GM18508 (cell line): Measurements from ENCODE around the gene RMND1.
"Not testable (repeated sequence)": the region's sequence is repeated elsewhere in the genome, so short reads cannot be mapped to it uniquely, and the experiment has no call there.

Source experiments
- ATAC-seq: cut with Tn5 transposase; IDR thresholded peaks from one replicate; pipeline ENCODE4 v1.9.1; 2021; ENCODE audit warnings: moderate number of reproducible peaks; ENCODE audit not compliant: insufficient read depth, unreplicated experiment

Gene RMND1

DNA sequence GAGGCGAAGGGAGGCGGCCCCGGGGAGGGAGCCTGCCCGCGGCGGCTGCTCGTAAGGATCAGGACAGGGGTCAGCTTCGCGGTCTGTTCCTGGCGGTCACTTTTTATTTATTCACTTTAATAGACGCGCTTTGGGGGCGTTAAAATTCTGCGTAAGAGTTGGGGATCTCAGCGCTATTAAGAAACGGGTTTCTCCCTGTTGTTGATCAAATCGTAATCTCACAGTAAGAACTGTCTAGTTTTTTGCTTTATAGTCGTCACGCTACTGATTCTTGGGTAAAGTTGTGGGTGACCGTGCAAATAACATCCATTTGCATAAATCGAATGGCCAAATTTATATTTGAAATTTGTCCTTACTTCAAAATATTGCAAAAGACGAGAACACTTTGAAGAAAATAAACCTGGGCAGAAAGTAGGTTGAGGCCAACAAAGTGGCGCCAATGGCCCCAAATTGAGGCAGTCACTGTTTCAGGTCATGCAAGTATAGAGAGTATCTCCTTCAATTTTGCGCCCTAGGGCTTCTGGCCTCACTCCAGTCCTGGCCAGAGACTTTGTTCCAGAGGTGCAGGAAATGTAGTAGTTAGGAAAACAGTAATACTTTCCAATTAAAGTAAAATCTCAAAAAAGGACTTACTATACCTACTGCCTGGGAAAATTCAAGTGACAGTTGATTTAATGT is 963 bp upstream of the RMND1 start:
- no peak for ATAC-seq

DNA sequence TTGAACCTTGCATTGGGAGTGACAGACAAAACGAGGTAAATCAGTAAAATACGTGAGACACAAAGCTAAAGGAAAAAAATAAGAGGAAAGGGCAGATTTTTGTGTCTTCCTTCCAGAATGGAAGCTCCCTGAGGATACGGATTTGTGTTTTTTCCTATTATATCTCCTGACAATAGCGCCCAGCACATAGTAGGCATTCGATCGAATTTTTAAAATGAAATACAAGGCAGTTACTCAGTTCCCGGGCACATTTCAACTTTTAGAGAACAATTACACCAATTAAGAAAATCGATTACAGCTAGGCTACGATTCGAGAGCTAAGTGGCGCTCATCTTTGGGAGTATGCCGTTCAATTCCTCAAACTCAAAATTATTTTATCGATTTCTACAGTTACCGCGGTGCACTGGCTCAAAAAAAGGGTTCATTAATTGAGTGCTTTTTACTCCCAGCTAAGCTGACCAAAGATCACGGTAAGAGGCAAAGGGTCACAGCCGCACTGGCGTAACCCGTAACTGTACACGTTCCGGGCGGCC is 443 bp downstream of the RMND1 start:
- no peak for ATAC-seq

DNA sequence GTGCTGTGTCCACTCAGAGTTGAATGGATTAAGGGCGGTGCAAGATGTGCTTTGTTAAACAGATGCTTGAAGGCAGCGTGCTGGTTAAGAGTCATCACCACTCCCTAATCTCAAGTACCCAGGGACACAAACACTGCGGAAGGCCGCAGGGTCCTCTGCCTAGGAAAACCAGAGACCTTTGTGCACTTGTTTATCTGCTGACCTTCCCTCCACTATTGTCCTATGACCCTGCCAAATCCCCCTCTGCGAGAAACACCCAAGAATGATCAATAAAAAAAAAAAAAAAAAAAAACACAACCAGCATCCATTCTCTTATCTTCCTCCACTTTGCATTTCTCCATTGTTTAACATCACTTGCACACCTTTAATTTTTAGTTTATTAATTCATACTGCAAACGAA is 998 bp downstream of the RMND1 start:
- not testable (repeated sequence) for ATAC-seq

DNA sequence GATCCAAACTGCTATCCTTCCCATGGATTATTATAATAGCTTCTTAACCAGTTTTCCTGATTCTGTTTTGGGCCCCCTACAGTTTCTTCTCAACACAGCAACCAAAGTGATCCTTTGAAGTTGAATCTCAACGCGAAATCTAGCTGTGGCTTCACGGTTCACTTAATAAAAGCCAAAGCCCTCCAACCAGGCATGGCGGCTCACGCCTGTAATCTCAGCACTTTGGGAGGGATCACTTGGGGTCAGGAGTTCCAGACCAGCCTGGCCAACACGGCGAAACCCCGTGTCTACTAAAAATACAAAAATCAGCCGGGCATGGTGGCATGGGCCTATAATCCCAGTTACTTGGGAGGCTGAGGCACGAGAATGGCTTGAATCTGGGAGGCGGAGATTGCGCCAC is 3.3 kb downstream of the RMND1 start:
- no peak for ATAC-seq

DNA sequence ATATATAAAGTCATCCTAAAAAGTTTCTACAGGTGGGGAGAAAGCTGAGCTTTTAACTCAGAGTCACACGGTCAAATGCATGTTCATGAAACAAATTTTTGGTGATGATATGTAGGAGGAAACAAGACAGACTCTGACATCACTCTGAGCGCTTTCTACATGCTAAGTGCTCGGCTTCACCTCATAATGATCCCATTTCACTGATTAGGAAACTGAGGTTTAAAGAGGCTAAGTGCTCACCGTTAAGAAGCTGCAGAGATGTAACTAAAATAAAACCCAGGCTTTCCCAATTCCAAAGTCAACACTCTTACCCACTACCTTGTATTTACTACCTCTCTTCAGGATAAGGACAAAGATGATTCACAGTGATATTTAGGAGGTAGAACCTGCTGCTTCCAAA is 4.7 kb downstream of the RMND1 start:
- no peak for ATAC-seq

DNA sequence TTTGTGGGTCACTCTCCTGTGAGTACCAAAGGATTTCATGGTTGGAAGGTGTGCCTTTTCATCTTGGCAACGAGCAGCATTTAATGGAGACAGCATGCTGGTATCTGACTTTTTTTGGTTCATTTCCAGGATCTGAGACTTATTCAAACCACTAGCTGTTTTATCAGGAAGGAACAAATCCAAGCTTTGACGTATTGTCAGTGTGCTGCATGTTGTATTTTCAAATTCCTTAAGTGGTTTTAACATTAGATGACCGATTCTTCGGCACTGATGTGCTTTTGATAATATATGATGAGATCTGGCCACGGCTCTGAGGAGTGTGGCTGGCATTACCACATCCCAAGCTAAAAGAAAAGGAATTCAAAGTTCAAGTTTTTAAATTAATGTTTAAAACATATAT is 6.4 kb downstream of the RMND1 start:
- ATAC-seq = no peak

DNA sequence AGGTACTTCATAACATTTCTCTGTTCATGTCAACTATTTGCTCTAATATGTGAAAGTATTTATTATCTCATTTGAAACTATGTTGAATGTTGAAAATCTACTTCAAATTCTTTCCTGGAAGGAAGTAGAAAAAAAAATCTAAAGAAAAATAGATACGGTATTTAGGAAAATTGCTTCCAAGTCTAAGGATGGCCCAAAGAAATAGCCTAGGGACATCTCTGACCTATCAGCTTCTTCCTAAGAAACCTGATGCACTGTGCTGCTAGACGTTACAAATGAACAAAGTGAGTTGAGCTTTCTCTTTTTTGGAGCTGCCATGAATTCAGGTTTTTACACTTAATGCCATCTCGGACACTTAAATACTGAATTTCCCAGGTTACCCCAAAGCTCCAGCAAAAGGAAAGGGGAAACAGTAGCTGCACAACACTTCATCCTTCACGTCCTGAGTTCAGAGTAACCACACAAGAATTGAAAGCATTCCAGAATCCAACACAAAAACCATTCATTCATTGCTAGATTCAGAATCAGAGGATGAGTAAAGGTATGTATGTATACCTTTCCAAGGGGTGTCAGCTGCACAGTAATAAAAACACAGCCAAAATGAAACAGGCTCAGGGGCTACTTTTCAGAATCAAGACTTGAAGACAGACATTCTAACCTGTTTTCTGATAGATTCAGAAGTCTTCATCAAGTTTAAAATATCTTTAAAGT is 7.9 kb downstream of the RMND1 start:
- no peak for ATAC-seq

DNA sequence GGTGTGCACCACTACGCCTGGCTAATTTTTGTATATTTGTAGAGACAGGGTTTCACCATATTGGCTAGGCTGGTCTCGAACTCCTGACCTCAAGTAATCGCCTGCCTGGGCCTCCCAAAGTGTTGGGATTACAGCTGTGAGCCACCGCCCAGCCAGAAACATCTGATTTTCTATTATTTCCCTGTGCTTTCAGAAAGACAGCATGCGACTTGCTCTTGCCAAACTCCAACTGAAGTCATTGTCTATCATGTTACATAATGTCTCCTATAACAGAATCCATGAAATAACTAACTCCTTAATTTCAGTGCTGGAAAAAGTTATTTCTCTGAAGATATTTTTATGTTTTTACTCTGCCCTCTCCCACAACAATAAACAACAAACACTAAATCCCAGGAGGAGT is 8.5 kb downstream of the RMND1 start:
- no peak for ATAC-seq

DNA sequence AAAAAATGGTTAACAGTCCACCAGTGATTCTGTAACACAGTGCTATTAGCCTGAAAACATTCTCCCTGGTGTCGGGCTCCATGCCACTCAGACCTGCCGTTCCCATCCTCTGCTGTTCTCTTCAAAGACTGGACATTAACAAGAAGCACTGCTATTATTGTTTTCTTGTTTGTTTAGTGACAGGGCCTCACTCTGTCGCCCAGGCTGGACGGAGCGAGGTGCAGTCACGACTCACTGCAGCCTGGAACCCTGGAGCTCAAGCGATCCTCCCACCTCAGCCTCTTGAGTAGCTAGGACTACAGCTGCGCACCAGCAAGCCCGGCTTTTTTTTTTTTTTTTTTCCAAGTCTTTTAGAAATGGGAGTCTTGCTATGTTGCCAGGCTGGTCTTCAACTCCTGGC is 9.6 kb downstream of the RMND1 start:
- no peak for ATAC-seq

DNA sequence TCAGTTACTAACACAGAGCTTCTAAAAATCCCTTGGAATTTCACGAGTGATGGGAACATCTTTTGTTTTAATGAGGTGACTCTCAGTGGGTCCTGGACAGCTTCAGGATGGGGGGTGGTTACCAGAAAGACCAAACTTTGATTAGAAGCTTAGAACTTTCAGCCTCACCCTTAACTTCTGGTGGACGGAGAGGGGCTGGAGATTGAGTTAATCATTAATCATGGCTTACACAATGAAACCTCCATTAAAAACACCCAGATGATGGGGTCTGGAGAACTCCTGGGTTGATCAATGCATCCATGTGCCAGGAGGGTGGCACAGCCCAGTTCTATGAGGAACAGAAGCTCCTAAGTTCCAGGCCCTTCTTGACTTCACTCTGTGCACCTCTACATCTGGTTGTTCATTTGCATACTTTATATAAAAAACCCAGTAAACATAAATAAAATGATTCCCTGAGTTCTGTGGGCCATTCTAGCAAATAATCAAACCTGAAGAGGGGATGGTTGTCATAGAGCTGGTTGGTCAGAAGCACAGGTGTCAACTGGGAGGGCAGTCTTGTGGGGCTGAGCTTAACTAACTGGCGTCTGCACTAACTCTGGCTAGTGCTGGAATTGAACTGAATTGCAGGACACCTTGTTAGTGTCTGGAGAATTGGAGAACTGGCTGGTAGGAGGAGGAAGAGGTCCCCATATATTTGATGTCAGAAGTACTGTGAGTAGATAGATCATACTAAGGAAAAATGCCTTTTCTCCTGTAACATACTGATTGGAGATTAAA is 10.3 kb downstream of the RMND1 start:
- ATAC-seq = no peak

DNA sequence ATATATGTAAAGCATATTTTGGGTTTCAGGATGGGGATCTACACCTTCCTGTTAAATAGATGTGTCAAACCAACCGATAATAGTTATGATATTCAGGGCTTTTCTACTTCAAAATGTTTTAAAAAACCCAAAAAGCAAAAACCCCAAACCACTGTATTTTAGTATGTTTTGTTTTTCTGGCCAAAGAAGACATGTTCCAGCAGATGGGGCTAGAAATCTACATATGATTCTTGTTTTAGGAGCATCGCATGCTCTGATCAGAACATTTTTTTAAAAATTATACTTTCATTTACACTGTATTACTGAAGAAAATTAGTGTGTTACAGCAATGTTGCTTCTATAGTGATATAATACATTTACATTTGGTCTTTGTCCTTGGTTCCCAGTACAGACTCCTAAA is 11.0 kb downstream of the RMND1 start:
- no peak for ATAC-seq

DNA sequence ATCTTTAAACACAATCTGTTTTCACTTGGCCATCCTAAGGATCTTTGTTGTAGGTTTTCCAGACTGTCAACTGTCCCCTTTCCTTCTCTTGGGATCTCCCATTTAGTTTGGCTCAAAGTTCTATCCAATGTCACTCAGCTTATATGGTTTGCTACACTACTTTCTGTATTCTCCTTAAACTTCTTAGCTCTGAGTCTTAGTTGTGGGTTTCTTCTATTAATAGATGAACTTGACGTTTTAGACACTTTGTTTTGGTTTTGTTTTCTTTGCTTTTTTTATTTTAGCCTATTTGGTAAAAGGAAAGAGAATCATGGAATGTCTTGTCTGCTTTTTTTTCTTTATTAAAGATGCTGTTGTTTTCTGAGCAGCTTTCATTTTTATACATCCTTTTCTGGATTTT is 11.4 kb downstream of the RMND1 start:
- no peak for ATAC-seq

DNA sequence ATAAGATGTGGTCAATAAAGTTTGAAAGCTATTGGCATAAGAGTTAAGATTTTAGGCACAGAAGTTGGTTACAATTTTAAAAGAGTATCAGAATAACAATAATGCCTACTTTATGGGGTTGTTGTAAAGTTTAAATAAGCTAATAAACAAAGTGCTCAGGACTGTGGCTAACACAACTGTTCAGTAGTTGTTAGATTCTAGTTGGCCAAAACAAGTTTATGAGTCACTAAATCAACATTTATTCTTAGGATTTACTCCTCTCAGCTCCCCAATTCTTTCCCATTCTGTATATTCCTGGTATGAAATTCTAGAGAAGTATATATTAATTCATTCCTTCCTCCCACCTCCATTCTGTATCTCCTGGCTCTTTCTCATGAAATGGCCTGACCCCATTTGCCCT is 14.5 kb downstream of the RMND1 start:
- ATAC-seq = no peak

DNA sequence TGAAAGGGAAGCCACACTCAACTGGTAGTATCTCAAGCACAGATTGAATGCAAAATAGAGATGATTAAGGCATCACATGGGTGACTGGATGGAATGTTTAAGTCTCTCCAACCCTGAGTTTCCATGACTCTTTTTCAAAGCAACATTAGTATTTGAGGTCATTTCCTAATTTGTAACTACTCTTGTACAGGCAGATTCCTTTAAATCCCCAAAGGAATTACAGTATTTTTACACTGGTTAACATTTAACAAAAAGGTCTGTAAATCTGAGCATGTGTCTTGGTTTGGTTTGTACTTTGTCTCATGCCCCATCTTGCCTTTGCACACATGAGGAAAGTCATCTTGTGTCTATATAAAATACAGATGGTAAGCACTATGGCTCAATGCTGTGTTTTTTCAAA is 15.1 kb downstream of the RMND1 start:
- ATAC-seq = no peak

DNA sequence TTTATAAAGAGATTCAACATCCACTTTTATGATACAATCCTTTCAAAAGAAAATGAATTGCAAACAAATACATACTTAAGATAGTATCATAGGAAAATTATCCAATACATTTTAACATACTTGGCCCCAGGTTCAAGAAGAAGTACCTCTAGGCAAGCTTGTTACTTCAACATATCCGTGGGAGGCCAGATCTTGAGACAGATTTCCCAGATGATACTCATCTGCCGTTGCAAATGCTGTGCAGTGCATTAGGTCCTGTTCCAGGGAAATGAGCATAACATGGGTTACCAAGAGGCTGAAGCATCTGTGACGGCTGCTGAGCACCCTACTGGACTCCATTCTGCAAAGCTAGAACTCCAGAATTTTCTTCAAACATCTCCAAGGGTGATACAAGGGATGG is 15.6 kb downstream of the RMND1 start:
- ATAC-seq = no peak

DNA sequence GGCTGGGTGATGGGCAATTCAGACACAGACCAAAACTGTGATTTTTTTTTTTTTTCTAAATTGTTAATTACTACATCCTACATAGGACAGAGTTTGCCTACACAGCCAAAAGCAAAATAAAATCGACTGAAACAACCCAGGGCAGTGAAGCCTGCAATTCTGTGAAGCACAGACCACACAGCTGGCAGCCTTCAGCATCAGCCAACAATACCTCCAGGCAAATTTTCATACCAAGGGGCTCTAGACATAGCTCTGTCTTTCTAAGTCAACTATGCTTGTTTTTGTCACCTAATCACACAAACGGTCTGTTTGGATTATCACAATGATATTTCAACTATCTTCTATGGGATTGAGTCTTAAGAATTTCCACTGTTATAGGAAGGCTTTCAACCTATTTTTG is 17.6 kb downstream of the RMND1 start:
- no peak for ATAC-seq

DNA sequence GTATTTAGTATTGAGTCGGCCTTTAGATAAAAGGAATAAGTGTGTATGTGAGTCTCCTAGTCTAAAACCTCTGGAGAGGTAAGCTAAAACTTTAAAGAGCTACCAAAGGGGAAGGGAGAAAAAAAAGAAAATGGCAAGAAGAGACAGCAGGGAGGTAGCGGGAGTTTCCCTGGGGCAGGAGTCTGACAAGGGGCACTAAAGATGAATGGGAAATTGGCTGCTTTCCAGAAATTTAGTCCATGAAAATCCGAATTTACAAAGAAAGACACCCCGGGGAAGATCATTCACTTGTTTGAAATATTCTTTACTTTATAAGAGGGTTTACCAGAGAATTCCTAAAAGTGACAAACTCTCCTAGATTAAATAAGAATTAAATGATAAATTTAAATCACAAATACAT is 19.3 kb downstream of the RMND1 start:
- ATAC-seq = no peak

DNA sequence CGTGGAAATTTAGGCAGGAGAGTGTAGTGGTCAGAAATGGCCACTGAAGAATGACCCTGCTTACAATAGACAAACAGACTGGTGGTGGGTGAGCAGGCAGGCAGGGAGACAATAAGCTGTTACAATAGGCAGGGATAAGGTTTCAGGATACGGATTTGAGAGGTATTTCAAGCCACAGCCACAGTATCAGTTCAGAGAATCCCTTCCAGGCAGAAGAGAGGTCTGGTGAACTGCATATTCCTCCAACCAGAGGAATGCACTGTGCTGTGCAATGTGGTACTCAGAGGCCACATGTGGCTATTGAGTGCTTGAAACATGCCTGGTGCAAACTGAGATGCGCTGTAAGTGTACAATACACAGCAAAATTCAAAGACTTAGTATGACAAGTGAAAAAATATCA is 20.6 kb downstream of the RMND1 start:
- no peak for ATAC-seq

DNA sequence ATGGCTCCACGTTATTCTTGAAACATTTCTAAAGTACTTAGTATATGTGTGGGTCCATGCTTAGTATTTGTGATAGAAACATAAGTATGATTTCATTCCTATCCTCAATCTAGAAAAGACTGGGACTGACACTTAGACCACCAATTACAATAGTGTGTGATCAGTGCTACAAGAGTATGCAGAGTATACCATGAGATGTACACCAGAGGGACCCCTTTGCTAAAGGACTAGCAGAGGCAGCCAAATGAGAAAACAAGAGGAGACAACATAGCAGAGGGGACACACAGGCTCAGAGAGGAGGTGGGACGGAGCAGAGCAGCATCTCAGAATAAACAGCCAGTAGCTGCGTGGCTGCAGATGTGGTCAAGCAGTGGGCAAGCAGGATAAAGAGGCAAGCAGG is 21.0 kb downstream of the RMND1 start:
- ATAC-seq = no peak

DNA sequence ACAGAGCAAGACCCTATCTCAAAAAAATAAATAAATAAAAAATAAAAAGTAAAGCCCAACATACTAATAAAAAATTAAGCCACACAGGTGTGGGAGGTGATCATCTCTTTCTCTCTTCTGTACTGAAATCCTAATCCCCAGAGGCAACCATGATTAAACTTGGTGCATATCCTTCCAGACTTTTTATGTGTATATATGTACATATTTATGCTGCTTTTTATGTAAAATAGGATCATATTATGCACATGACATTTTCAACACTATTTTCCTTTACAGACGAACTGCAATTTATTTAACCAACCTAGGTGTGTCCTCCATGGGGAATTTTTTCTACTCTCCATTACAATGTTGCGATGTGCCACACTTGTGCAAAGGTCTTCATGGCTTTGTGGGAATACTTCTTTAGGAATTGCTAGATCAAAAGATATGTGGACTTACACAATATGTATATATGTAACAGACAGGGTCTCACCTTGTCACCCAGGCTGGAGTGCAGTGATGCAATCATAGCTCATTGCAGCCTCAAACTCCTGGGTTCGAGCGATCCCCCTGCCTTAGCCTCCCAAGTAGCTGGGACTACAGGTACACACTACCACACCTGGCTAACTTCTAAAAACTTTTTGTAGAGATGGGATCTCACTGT is 23.7 kb downstream of the RMND1 start:
- no peak for ATAC-seq

DNA sequence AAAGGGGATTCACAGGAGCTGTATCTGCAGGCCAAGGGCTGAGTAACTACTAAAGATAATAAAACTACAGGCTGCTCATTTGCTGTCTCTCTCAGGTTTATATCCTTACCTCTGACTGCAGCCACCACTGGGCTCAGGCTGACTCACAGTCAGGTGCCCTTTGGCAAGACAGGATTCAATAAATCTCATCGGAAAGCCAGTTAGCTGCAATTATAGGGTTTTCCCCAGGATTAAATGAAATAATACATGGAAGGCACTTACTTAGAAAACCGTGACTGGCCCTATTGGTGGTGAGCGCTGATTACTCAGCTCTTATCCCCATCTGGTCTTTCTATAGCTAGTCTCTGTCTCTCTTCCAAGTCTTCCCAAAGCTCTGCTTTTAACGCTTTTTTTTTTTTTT is 26.4 kb downstream of the RMND1 start:
- no peak for ATAC-seq
